ENCODE data around the gene TM9SF2. TPM values are rescaled to one million over a fixed set of nuclear protein-coding genes. Genes with fewer than 3 reads are reported as not detected.

The TM9SF2 gene
- total and polyA plus RNA-seq, 2 of the 4 experiments (the other 2 are of a cell fraction): 46.1 to 85.5 TPM

GRCh38 chr13:99559560-99559959 is 58.3 kb downstream of the TM9SF2 start:
- no peak overlapping the region for H3K4ac ChIP-seq (ENCODE audit: low read depth, low read length)
- in situ Hi-C loops (cut with MboI; ENCODE audit: low sequenced_read_pairs) (no loop called here), intact Hi-C loops (cut with micrococcal nuclease) (no loop called here), dilution Hi-C loops (cut with HindIII; ENCODE audit: low sequenced_read_pairs, unreplicated experiment) (no loop called here)
- H3K27ac ChIP-seq (ENCODE audit: insufficient read depth, low read length): no peak overlapping the region
- H3K56ac ChIP-seq (ENCODE audit: extremely low read depth, insufficient read depth, low read length): no peak overlapping the region
- no peak overlapping the region for H3K4me3 ChIP-seq (ENCODE audit: insufficient read depth, low read depth, low read length)
- no peak overlapping the region for H2BK20ac ChIP-seq (ENCODE audit: low read depth, low read length)
- peaks cover 15% of the 10 kb centered on the region for H3K36me3 ChIP-seq (ENCODE audit: control insufficient read depth, insufficient read depth, low read length)
- no peak overlapping the region for H2BK5ac ChIP-seq (ENCODE audit: low read depth, low read length, poor library complexity, severe bottlenecking)
- H2AK9ac ChIP-seq (replicated peaks; ENCODE audit: low read depth, low read length, poor library complexity): no peak overlapping the region
- H4K91ac ChIP-seq (ENCODE audit: insufficient read depth, low read depth, low read length): no peak overlapping the region
- no peak overlapping the region for H3K4me2 ChIP-seq (ENCODE audit: low read depth, low read length)
- no peak overlapping the region for H3K18ac ChIP-seq (ENCODE audit: low read depth, low read length)
- TF ChIP-seq CEBPB (IDR thresholded peaks at IDR 0.05; ENCODE audit: low read depth, low read length) (no peak), BHLHE40 (IDR thresholded peaks at IDR 0.05; ENCODE audit: low read depth, low read length) (no peak), POLR2A (IDR thresholded peaks at IDR 0.05; ENCODE audit: low read depth, low read length) (no peak), RFX5 (IDR thresholded peaks at IDR 0.05; ENCODE audit: low read depth, low read length) (no peak), ELK1 (IDR thresholded peaks at IDR 0.05; ENCODE audit: borderline replicate concordance, low read depth, low read length) (no peak), MXI1 (IDR thresholded peaks at IDR 0.05; ENCODE audit: borderline replicate concordance, low read depth, low read length) (no peak), CHD1 (IDR thresholded peaks at IDR 0.05; ENCODE audit: low read depth, low read length) (no peak), RAD21 (IDR thresholded peaks at IDR 0.05; ENCODE audit: low read length) (no peak), MAZ (IDR thresholded peaks at IDR 0.05; ENCODE audit: borderline replicate concordance, low read depth, low read length) (no peak), CTCF (conservative IDR thresholded peaks at IDR 0.05; ENCODE audit: low read depth, low read length) (no peak)
- TF ChIP-seq, protein P1, sequence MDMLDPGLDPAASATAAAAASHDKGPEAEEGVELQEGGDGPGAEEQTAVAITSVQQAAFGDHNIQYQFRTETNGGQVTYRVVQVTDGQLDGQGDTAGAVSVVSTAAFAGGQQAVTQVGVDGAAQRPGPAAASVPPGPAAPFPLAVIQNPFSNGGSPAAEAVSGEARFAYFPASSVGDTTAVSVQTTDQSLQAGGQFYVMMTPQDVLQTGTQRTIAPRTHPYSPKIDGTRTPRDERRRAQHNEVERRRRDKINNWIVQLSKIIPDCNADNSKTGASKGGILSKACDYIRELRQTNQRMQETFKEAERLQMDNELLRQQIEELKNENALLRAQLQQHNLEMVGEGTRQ (IDR thresholded peaks at IDR 0.05; ENCODE audit: low read depth, low read length): no peak
- no peaks in the 10 kb centered on the region for H3K27me3 ChIP-seq (ENCODE audit: control insufficient read depth, insufficient read depth, low read length)
- ChIA-PET POLR2A (ENCODE audit: unreplicated experiment) (no interaction called here), CTCF (no interaction called here)
- no peak overlapping the region for H4K8ac ChIP-seq (ENCODE audit: low read depth in 2 of 2, low read length in 2 of 2)
- no peak overlapping the region for H2BK120ac ChIP-seq (ENCODE audit: low read depth, low read length)
- H3K9me1 ChIP-seq (ENCODE audit: insufficient read depth, low read length): no peaks in the 10 kb centered on the region
- H3K23ac ChIP-seq (ENCODE audit: low read depth, low read length): 0 out of 2 replicates have a peak overlapping the region, but pooled peaks have one; percentile 34
- no peak overlapping the region for H3K14ac ChIP-seq (replicated peaks; ENCODE audit: low read depth, low read length)
- no peak overlapping the region for H2AK5ac ChIP-seq (ENCODE audit: low read depth, low read length)
- no peak overlapping the region for H2AFZ ChIP-seq (replicated peaks; ENCODE audit: low read length, poor library complexity)
- no peaks in the 10 kb centered on the region for H3K4me1 ChIP-seq (ENCODE audit: control insufficient read depth, insufficient read depth, low read length)
- ATAC-seq (ENCODE audit: low read depth) (no peak), DNase-seq (no peak)
- peaks cover 3% of the 10 kb centered on the region; the same call in 1 of the 2 replicates for H4K20me1 ChIP-seq (ENCODE audit: insufficient read depth, low read length)
- H3K9me3 ChIP-seq (ENCODE audit: control insufficient read depth, insufficient read depth, low read length): no peaks in the 10 kb centered on the region
- H4K5ac ChIP-seq (ENCODE audit: low read depth, low read length): no peak overlapping the region
- H3K79me1 ChIP-seq (ENCODE audit: low read depth in 1 of 2, low read length in 2 of 2): peaks cover 2 to 7% of the 10 kb centered on the region in 2 experiments; a peak in 2 of 4 replicates
- H2BK15ac ChIP-seq (ENCODE audit: low read depth, low read length): no peak overlapping the region
- WGBS, 2 experiments (ENCODE audit: extremely low coverage in 2 of 2, insufficient read length in 1 of 2): no CpG with 5 or more reads among the region's 2 CpGs
- BruUV-seq (replicated peaks): no TSS peak
- no peak overlapping the region for H3K9ac ChIP-seq (ENCODE audit: low read depth, low read length)
